ENCODE measurements around the gene ERVFRD-1. TPM values are rescaled to one million over a fixed set of nuclear protein-coding genes. Genes with fewer than 3 reads are reported as not detected.

The ERVFRD-1 gene
- total and polyA plus RNA-seq, 2 of the 13 experiments (the other 11 are each of a cell fraction or from before 2014, with no cell fraction given) = not detected

DNA sequence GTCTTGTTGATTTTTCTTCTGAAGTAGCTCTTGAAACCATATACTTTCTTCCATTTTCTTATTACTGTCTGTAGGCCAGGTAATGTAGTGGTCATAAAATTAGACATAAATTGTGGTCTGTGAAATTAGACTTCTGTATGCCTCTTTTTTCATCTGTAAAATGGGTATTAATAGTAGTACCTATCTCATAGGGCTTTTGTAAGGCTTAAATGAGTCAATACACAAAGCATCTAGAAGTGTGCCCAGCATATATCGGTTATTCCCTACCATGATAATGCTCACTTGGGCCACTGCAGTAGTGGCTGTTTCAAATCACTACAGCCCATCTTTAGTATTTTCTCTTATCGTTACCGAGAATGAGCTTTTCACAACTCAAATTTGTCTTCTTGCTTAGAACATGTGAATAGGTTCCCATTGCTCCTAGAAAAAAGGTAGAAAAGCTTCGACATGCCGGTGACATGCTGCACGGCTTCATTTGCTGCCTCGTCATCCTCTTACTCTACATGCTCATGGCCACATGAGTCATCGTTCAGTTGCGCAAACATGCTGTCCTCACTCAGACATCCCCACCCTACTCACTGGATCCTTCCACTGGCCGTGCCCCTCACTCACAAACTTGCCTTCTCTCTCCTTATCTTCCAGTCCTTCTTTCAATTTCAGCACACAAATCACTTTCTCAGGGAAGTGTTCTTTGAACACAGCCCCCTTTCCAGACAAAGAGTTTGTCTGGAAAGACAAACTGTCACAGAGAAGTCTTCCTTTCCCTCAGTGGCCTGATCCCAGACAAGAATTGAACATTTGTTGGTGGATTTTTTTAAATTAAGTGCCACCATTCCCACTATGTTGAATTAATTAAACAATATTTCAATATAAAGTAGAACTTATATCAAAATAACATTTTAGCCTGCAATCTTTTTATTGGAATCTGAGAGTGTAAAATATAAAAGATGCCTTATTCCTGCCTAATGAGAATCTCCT is 32.2 kb upstream of the ERVFRD-1 start (continued):
- TF ChIP-seq ZNF318 (CRISPR knock-in tag; IDR thresholded peaks at IDR 0.05) (no peak), GATAD2A (CRISPR knock-in tag; IDR thresholded peaks at IDR 0.05) (peak; percentile 92), WIZ (CRISPR knock-in tag; IDR thresholded peaks at IDR 0.05) (peak; percentile 97), E2F5 (CRISPR knock-in tag; conservative IDR thresholded peaks at IDR 0.05) (no peak), PLRG1 (conservative IDR thresholded peaks at IDR 0.05) (no peak), SMAD3 (CRISPR knock-in tag; IDR thresholded peaks at IDR 0.05) (peak; percentile 92), GATAD1 (CRISPR knock-in tag; IDR thresholded peaks at IDR 0.05) (peak; percentile 61), AHDC1 (CRISPR knock-in tag; IDR thresholded peaks at IDR 0.05; ENCODE audit: borderline replicate concordance) (peak; percentile 79), KMT2B (CRISPR knock-in tag; IDR thresholded peaks at IDR 0.05) (peak; percentile 46; the same call in 1 of the 2 replicates), ZBTB44 (CRISPR knock-in tag; IDR thresholded peaks at IDR 0.05) (no peak), NONO (IDR thresholded peaks at IDR 0.05) (no peak), NONO (CRISPR knock-in tag; conservative IDR thresholded peaks at IDR 0.05) (peak; percentile 67; the same call in 1 of the 2 replicates)

Data from HepG2 (cell line).